Hepatocyte (in vitro differentiated cells): ENCODE measurements around the gene WDR86.

Experiments used
- EZH2 ChIP-seq: fragments of 200-600 bp; sonication (generic); IDR thresholded peaks from 2 replicates; pipeline ENCODE4 v1.6.1; 2016; ENCODE audit warnings: antibody characterized with exemption, mild to moderate bottlenecking, borderline replicate concordance
- TF ChIP-seq, protein P1 (sequence below): fragments of 200-600 bp; sonication (generic); IDR thresholded peaks from 2 replicates; pipeline ENCODE4 v1.5.1; 2016; ENCODE audit warnings: antibody characterized with exemption, mild to moderate bottlenecking; ENCODE audit not compliant: poor library complexity

DNA sequence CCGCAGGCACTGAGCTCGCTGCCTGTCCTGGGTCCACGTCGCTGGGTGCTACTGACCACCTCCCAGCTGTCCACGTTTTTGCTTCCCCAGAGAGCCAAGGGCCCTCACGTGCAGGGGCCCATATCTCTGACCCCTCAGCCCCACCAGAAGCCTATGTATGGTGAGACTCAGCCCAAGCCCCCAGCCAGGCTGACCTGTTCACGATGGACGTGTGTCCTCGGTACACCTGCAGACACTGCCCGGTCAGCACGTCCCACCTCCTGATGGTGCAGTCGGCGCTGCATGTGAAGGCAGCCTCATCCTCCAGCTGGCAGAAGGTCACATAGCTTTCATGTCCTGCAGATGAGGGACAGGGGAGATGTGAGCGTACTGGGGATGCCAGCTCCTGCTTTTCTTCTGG lies 9.9 kb downstream of the WDR86 start:
- TF ChIP-seq, protein P1, sequence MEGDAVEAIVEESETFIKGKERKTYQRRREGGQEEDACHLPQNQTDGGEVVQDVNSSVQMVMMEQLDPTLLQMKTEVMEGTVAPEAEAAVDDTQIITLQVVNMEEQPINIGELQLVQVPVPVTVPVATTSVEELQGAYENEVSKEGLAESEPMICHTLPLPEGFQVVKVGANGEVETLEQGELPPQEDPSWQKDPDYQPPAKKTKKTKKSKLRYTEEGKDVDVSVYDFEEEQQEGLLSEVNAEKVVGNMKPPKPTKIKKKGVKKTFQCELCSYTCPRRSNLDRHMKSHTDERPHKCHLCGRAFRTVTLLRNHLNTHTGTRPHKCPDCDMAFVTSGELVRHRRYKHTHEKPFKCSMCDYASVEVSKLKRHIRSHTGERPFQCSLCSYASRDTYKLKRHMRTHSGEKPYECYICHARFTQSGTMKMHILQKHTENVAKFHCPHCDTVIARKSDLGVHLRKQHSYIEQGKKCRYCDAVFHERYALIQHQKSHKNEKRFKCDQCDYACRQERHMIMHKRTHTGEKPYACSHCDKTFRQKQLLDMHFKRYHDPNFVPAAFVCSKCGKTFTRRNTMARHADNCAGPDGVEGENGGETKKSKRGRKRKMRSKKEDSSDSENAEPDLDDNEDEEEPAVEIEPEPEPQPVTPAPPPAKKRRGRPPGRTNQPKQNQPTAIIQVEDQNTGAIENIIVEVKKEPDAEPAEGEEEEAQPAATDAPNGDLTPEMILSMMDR = no peak
- no peak for TF ChIP-seq EZH2
